A673 (cell line): ENCODE results near the gene SIM2. TPM values are rescaled to one million over a fixed set of nuclear protein-coding genes. Genes with fewer than 3 reads are reported as not detected.

ENCODE experiments used
- BruUV-seq: library from RNA; stranded (reverse); fragments of 400-500 nt; replicated peaks from 2 replicates; lab custom pipeline; 2021; lab: Mats Ljungman, UMichigan
- CTCF ChIA-PET: fragments of 300-600 bp; sonication (Branson Sonifier 250); formaldehyde crosslinking; loops from one replicate; lab custom pipeline; 2022; ENCODE audit warnings: antibody characterized with exemption; lab: Charles Lee
- POLR2A ChIA-PET: fragments of 300-600 bp; sonication (Branson Sonifier 250); formaldehyde crosslinking; loops from one replicate; lab custom pipeline; 2022; ENCODE audit warnings: antibody characterized with exemption; ENCODE audit not compliant: low non-redundant PET; lab: Charles Lee
- DNase-seq: peaks from one replicate; pipeline ENCODE4 v3.0.0-alpha.2; 2015; ENCODE audit warnings: low spot score
- H3K27ac ChIP-seq: fragments of 200-600 bp; sonication (generic); 2 replicates; pipeline ENCODE4 v1.5.1; 2016; ENCODE audit warnings: mixed run types, low read depth, mild to moderate bottlenecking, mixed read lengths, antibody characterized with exemption, low read length; ENCODE audit not compliant: poor library complexity, severe bottlenecking
- H3K27me3 ChIP-seq: fragments of 200-600 bp; sonication (generic); replicated peaks from 2 replicates; pipeline ENCODE4 v1.6.1; 2017; ENCODE audit warnings: mixed run types, low read depth, mild to moderate bottlenecking, mixed read lengths, antibody characterized with exemption, low read length; ENCODE audit not compliant: insufficient read depth, poor library complexity
- H3K36me3 ChIP-seq: fragments of 200-600 bp; sonication (generic); 2 replicates; pipeline ENCODE4 v1.6.1; 2016; ENCODE audit warnings: mixed run types, mild to moderate bottlenecking, mixed read lengths, antibody characterized with exemption, low read length; ENCODE audit not compliant: insufficient read depth, poor library complexity, severe bottlenecking
- H3K4me1 ChIP-seq: fragments of 200-600 bp; sonication (generic); 2 replicates; pipeline ENCODE4 v1.6.1; 2017; ENCODE audit warnings: mixed run types, mild to moderate bottlenecking, mixed read lengths, antibody characterized with exemption, low read length; ENCODE audit not compliant: insufficient read depth, poor library complexity, severe bottlenecking
- H3K4me3 ChIP-seq: fragments of 200-600 bp; sonication (generic); 2 replicates; pipeline ENCODE4 v1.5.1; 2016; ENCODE audit warnings: low read depth, mixed run types, mild to moderate bottlenecking, mixed read lengths, low read length; ENCODE audit not compliant: poor library complexity, severe bottlenecking
- H3K9me3 ChIP-seq: fragments of 200-600 bp; sonication (generic); 2 replicates; pipeline ENCODE4 v1.6.1; 2016; ENCODE audit warnings: mixed run types, low read depth, mild to moderate bottlenecking, mixed read lengths, antibody characterized with exemption, low read length; ENCODE audit not compliant: poor library complexity, severe bottlenecking
- EZH2 ChIP-seq: fragments of 200-600 bp; sonication (generic); IDR thresholded peaks from 2 replicates; pipeline ENCODE4 v1.6.1; 2017; ENCODE audit warnings: borderline replicate concordance, low read depth, mild to moderate bottlenecking, mixed read lengths, antibody characterized with exemption, low read length; ENCODE audit not compliant: poor library complexity, severe bottlenecking
- intact Hi-C: fragments of 100-400 bp; cut with micrococcal nuclease; formaldehyde crosslinking; loops from one replicate; pipeline ENCODE4 v1.10.0; 2022; ENCODE audit not compliant: unreplicated experiment
- total RNA-seq: library from RNA; stranded (reverse); gene quantifications from 2 replicates; pipeline ENCODE4 v1.2.3, GENCODE V29; 2021
- TF ChIP-seq, protein P1 (sequence below): fragments of 300-800, 200-600 bp; sonication (generic); conservative IDR thresholded peaks from 2 replicates; pipeline ENCODE4 v1.5.1; 2017; ENCODE audit warnings: low read depth, mild to moderate bottlenecking, antibody characterized with exemption, low read length, moderate library complexity, mixed read lengths

Gene SIM2
- total RNA-seq, 1 experiment from 2014 or later: 42.7 TPM

DNA sequence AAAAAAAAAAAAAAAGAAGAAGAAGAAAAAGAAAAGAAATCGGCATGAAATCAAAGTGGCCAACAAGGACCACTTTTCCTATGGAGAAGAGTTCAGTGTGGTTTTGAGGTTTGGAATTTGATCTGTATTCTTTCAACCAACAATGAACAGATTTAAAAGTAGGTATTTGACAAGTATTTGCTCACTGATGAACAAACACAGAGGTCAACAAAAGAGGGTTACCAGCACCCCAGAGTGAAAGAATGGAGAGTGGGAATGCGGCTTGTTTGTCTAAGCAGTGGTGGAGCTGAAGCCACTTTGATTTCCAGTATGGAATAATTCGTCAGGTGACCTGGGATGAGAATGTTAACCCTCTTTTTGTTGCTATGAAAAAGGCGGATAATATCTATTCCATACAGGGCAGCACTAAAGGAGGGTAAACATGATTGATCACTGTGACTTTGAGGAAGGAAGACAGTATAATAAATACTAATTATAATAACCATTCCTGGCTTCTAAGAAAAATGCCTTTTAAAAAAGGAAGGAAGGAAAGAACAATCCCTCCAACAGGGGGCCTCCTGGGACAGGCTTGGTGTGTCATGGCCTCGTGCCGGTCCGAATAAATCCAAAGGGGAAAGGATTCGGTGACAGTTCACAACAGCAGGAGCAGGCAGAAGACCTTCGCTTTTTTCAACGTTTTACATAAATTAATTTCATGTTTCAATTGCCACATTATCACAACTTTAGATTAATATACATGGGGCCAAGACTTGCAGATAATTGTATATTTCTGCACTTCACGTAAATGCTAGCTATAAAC, 37.2 kb upstream of the SIM2 start:
- no peaks in the 10 kb centered on the region for H3K27me3 ChIP-seq
- TF ChIP-seq, protein P1, sequence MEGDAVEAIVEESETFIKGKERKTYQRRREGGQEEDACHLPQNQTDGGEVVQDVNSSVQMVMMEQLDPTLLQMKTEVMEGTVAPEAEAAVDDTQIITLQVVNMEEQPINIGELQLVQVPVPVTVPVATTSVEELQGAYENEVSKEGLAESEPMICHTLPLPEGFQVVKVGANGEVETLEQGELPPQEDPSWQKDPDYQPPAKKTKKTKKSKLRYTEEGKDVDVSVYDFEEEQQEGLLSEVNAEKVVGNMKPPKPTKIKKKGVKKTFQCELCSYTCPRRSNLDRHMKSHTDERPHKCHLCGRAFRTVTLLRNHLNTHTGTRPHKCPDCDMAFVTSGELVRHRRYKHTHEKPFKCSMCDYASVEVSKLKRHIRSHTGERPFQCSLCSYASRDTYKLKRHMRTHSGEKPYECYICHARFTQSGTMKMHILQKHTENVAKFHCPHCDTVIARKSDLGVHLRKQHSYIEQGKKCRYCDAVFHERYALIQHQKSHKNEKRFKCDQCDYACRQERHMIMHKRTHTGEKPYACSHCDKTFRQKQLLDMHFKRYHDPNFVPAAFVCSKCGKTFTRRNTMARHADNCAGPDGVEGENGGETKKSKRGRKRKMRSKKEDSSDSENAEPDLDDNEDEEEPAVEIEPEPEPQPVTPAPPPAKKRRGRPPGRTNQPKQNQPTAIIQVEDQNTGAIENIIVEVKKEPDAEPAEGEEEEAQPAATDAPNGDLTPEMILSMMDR: peak; percentile 61
- TF ChIP-seq EZH2: no peak
- H3K4me3 ChIP-seq: no peak overlapping the region
- BruUV-seq: no TSS peak
- ChIA-PET POLR2A (no interaction called here), CTCF (no interaction called here)
- intact Hi-C loops: loop anchor here (5.0 kb wide), 1 partner anchor 36 kb away; the partner anchor contains the start of gene SIM2
- no peaks in the 10 kb centered on the region for H3K9me3 ChIP-seq
- no peaks in the 10 kb centered on the region for H3K36me3 ChIP-seq
- DNase-seq: peak; percentile 55
- no peak overlapping the region for H3K27ac ChIP-seq
- peaks cover 30% of the 10 kb centered on the region for H3K4me1 ChIP-seq

DNA sequence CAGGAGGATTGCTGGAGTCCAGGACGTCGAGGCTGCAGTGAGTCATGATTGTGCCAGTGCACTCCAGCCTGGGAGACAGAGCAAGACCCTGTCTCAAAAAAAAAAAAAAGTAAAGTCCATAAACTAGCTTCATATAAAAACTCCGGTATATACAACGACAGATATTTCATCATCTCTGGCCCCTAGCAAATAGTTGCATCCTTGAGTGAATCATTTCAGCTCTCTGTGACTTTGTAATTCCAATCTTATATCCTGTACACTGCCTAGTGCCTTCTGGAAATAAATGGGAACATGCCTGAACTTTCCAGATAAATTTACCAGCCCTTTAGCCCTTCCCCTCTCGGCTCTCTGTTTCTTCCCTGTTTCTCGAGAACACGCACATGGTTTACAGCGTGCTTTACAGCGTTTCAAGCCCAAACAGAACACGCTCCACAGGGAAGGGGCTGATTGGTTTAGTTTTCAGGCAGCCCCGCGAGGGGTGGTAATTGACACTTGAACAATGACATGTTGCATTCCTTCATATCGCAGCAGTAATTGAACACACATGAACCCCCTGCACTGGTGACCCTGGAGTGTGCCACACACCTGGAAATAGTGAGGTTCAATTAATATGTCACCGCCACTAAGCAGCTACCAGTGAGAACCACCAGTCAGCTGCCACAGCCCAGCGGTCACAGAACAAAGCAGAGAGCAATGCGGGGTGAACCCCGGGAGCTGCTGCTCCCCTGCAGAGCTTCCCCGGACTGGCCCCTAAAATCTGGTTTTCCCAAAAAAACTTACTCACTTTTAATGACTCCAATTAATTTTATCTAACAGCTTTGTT, 35.7 kb upstream of the SIM2 start:
- H3K4me3 ChIP-seq: peak overlapping the region; percentile 2
- no peaks in the 10 kb centered on the region for H3K27me3 ChIP-seq
- intact Hi-C loops: loop anchor here (5.0 kb wide), 1 partner anchor 34 kb away; the partner anchor contains the start of gene SIM2
- DNase-seq: peak; percentile 63
- CTCF ChIA-PET: interaction anchor here (0.6 kb wide), 1 partner anchor 268 kb away, joined by 7 read pairs; no protein-coding TSS in a partner anchor
- peaks cover 30% of the 10 kb centered on the region for H3K4me1 ChIP-seq
- TF ChIP-seq EZH2: no peak
- TF ChIP-seq, protein P1: no peak
- BruUV-seq: no TSS peak
- H3K27ac ChIP-seq: peak overlapping the region; percentile 25
- H3K9me3 ChIP-seq: no peaks in the 10 kb centered on the region
- POLR2A ChIA-PET: no interaction called here
- H3K36me3 ChIP-seq: no peaks in the 10 kb centered on the region

DNA sequence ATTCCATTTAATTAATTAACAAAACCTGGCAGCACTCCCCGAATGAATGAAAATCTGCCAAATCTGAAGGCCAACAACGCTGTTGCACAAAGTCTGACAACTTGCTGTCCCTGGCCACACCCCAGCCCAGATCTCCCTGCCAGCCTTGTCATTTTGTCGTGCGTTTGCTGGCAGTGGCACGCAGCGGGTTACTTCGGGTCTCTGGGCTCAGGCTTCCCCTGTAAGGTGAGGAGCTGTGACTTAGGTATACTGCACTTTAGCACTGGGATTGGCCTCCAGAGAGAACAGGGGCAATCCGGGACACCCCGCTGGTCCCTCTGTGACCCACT, 34.3 kb upstream of the SIM2 start:
- H3K4me1 ChIP-seq: peaks cover 35% of the 10 kb centered on the region
- TF ChIP-seq, protein P1: no peak
- no peak for TF ChIP-seq EZH2
- no peaks in the 10 kb centered on the region for H3K27me3 ChIP-seq
- BruUV-seq: no TSS peak
- intact Hi-C loops: loop anchor here (5.0 kb wide), 1 partner anchor 33 kb away; the partner anchor contains the start of gene SIM2
- no peaks in the 10 kb centered on the region for H3K9me3 ChIP-seq
- no peak overlapping the region for H3K27ac ChIP-seq
- DNase-seq: no peak
- CTCF ChIA-PET: interaction anchor here (0.6 kb wide), 2 partner anchors 35 to 179 kb away, joined by 3 to 4 read pairs; no protein-coding TSS in a partner anchor
- H3K36me3 ChIP-seq: no peaks in the 10 kb centered on the region
- no peak overlapping the region for H3K4me3 ChIP-seq
- POLR2A ChIA-PET: interaction anchor here (0.6 kb wide), 1 partner anchor 818 kb away, joined by 4 read pairs; no protein-coding TSS in a partner anchor
